Stimulated activated naive B cell treated with anti-CD40 and anti-IgM and Interleukin-4, amounts not matched to agents 10 μg/mL and 1 μg/mL and 100 μg/mL, for 72 hours (primary cell): ENCODE results near the gene ICA1.
"Not testable (repeated sequence)": the region's sequence is repeated elsewhere in the genome, so short reads cannot be mapped to it uniquely, and the experiment has no call there.

Source experiments
- ATAC-seq, 2 donors: fragments of 150-1000 bp; cut with Tn5 transposase; replicated peaks; 2 replicates each; pipeline ENCODE4 v1.10.0; 2021; ENCODE audit warnings: moderate library complexity in 1 of 2
- DNase-seq: peaks from one replicate; pipeline ENCODE4 v3.0.0; 2021
- H3K27ac Mint-ChIP-seq: one replicate; pipeline ENCODE4 v1.8.0; 2022; ENCODE audit warnings: mild to moderate bottlenecking, mixed read lengths
- H3K27me3 Mint-ChIP-seq, 2 donors: one replicate each; pipeline ENCODE4 v1.8.0; 2022; ENCODE audit warnings: mixed read lengths in 2 of 2
- H3K36me3 Mint-ChIP-seq, 2 donors: one replicate each; pipeline ENCODE4 v1.8.0; 2022; ENCODE audit warnings: mixed read lengths in 2 of 2, mild to moderate bottlenecking in 1 of 2
- H3K4me1 Mint-ChIP-seq, 2 donors: one replicate each; pipeline ENCODE4 v1.8.0; 2022; ENCODE audit warnings: mixed read lengths in 2 of 2, mild to moderate bottlenecking in 1 of 2
- H3K4me3 Mint-ChIP-seq, 2 donors: one replicate each; pipeline ENCODE4 v1.8.0; 2022; ENCODE audit warnings: mild to moderate bottlenecking in 2 of 2, mixed read lengths in 2 of 2, moderate library complexity in 1 of 2
- H3K9me3 Mint-ChIP-seq, 2 donors: one replicate each; pipeline ENCODE4 v1.8.0; 2022; ENCODE audit warnings: mixed read lengths in 2 of 2, mild to moderate bottlenecking in 1 of 2

Gene ICA1

DNA sequence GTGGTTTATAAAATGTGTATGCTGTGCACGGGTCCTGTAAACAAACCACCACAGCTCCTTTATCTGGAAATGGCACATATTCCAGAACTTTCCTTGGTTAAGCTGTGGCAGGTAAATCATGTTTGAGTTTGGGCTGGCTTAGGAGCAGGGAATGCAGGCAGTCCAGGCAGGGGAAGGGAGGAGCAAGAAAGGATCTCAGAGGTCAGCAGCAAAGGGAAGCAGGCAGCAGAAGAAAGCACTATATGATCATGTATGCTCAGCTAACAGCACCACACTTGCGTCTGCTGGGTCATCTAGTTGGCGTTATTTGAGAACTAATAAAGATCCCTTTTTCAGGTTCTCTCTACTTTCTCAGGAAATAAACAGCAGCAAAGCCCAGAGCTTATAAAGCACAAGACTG, 7.8 kb downstream of the ICA1 start:
- ATAC-seq (no peak), DNase-seq (no peak)
- no peak overlapping the region for H3K27ac Mint-ChIP-seq
- H3K9me3 Mint-ChIP-seq = no peaks in the 10 kb centered on the region
- H3K36me3 Mint-ChIP-seq = no peaks in the 10 kb centered on the region
- no peak overlapping the region for H3K4me3 Mint-ChIP-seq
- peaks cover 5 to 9% of the 10 kb centered on the region in 2 donors for H3K27me3 Mint-ChIP-seq
- H3K4me1 Mint-ChIP-seq = no peaks in the 10 kb centered on the region

DNA sequence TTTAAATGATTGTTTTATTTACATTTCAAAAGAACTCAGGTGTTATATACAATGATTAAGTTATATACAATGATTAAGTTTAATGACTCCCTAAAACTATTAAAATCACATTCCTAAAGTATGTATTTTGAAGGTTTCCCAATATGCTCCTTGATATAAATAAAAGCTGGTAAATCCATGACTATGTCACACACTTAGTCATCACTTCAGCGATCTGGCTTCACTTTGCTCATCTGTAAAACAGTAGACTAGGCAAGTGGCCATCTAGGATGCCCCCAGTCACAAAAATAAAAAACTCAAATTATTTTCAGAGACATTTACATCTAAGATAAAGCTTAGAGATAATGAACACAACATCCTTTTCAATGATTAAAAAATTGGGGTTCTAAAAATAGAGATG, 10.8 kb downstream of the ICA1 start:
- Mint-ChIP-seq H3K27ac (no peak overlapping the region), H3K4me3 (no peak overlapping the region), H3K36me3 (no peaks in the 10 kb centered on the region), H3K9me3 (no peaks in the 10 kb centered on the region), H3K27me3 (peaks cover 9 to 13% of the 10 kb centered on the region in 2 donors), H3K4me1 (no peaks in the 10 kb centered on the region)
- DNase-seq (no peak), ATAC-seq (no peak)

DNA sequence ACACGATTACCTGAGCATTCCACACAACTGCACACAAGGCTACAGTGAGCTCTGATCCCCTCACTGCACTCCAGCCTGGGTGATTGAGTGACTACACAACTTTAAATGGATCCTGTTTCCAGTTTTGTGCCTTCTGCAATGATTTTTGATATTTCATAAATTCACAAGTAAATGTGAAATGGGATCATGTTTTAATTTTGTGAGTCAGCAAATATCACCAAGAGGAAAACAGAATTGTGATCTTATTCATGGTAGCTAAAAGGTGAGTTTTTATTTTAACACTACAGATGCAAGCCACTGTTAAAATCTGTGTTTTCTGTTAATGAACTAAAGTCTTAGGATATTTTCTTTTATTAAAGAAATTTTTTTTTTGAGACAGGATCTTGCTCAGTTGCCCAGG, 11.4 kb downstream of the ICA1 start:
- Mint-ChIP-seq H3K27ac (no peak overlapping the region), H3K9me3 (no peaks in the 10 kb centered on the region), H3K36me3 (no peaks in the 10 kb centered on the region), H3K4me3 (no peak overlapping the region), H3K27me3 (peaks cover 9 to 13% of the 10 kb centered on the region in 2 donors), H3K4me1 (no peaks in the 10 kb centered on the region)
- ATAC-seq (no peak), DNase-seq (no peak)

DNA sequence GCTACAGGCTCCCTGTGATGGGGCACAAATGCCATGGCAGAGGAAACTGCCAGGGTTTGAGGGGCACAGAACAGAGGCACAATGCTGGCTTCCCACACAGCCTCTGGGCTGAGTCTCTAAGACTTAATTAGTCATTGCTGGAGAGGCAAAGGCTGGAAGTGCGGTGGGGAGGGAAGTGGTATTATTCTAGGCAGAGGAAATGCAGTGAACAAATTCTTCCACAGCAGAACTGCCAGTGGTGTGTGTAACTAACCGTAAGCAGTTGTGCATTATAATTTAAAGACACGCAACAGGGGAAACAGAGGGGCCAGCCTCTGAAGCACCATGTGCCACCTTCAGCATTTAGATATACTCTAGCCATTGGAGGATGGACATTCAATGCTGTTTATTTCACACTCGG, 12.8 kb downstream of the ICA1 start:
- H3K27me3 Mint-ChIP-seq = peaks cover 6 to 10% of the 10 kb centered on the region in 2 donors
- DNase-seq (no peak), ATAC-seq (no peak)

DNA sequence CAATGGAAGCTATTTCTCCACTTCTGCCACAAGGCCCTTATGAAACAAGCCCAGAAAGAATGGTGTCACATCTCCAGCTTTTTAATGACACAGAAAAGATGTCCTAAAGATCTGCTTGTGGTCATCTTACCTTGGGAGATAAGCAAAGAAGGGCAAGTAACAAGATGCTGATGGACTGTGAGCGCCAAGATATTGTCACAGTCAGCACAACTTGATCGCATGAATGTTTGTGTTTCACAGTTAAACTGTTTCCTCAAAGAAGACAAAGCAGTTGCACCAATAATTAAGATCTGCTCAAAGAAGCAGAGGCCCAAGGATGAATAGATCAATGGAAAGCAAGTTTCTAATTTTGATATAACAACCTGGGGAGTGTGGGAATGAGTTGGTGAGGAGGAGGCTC, 15.9 kb downstream of the ICA1 start:
- ATAC-seq (no peak), DNase-seq (no peak)
- H3K36me3 Mint-ChIP-seq = peaks cover 5 to 8% of the 10 kb centered on the region in 2 donors
- H3K27ac Mint-ChIP-seq = no peak overlapping the region
- H3K4me1 Mint-ChIP-seq = no peaks in the 10 kb centered on the region
- peaks cover 14 to 15% of the 10 kb centered on the region in 2 donors for H3K9me3 Mint-ChIP-seq
- H3K27me3 Mint-ChIP-seq = peaks cover 8 to 25% of the 10 kb centered on the region in 2 donors
- H3K4me3 Mint-ChIP-seq = no peak overlapping the region

More for the DNA sequence above, 12.8 kb downstream of the ICA1 start:
- Mint-ChIP-seq H3K4me1 (no peaks in the 10 kb centered on the region), H3K27ac (no peak overlapping the region), H3K4me3 (no peak overlapping the region), H3K36me3 (no peaks in the 10 kb centered on the region), H3K9me3 (peaks cover 3 to 4% of the 10 kb centered on the region in 2 donors)

DNA sequence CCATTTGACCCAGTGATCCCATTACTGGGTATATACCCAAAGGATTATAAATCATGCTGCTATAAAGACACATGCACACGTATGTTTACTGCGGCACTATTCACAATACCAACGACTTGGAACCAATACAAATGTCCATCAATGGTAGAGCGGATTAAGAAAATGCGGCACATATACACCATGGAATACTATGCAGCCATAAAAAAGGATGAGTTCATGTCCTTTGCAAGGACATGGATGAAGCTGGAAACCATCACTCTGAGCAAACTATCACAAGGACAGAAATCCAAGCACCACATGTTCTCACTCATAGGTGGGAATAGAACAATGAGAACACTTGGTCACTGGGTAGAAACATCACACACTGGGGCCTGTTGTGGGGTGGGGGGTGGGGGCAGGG, 16.9 kb downstream of the ICA1 start:
- not testable (repeated sequence) for H3K4me1 Mint-ChIP-seq, H3K4me3 Mint-ChIP-seq, H3K27ac Mint-ChIP-seq, DNase-seq, H3K36me3 Mint-ChIP-seq, ATAC-seq
- Mint-ChIP-seq H3K9me3 (peaks cover 14 to 15% of the 10 kb centered on the region in 2 donors), H3K27me3 (peaks cover 18 to 33% of the 10 kb centered on the region in 2 donors)

DNA sequence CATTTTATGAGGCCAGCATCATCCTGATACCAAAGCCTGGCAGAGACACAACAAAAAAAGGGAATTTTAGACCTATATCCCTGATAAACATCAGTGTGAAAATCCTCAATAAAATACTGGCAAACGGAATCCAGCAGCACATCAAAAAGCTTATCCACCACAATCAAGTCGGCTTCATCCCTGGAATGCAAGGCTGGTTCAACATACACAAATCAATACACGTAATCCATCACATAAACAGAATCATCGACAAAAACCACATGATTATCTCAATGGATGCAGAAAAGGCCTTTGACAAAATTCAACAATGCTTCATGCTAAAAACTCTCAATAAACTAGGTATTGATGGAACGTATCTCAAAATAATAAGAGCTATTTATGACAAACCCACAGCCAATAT, 18.9 kb downstream of the ICA1 start:
- not testable (repeated sequence) for H3K36me3 Mint-ChIP-seq, H3K27ac Mint-ChIP-seq, ATAC-seq, H3K4me1 Mint-ChIP-seq, H3K4me3 Mint-ChIP-seq, DNase-seq
- peaks cover 14 to 15% of the 10 kb centered on the region in 2 donors for H3K9me3 Mint-ChIP-seq
- H3K27me3 Mint-ChIP-seq = peaks cover 21 to 39% of the 10 kb centered on the region in 2 donors

DNA sequence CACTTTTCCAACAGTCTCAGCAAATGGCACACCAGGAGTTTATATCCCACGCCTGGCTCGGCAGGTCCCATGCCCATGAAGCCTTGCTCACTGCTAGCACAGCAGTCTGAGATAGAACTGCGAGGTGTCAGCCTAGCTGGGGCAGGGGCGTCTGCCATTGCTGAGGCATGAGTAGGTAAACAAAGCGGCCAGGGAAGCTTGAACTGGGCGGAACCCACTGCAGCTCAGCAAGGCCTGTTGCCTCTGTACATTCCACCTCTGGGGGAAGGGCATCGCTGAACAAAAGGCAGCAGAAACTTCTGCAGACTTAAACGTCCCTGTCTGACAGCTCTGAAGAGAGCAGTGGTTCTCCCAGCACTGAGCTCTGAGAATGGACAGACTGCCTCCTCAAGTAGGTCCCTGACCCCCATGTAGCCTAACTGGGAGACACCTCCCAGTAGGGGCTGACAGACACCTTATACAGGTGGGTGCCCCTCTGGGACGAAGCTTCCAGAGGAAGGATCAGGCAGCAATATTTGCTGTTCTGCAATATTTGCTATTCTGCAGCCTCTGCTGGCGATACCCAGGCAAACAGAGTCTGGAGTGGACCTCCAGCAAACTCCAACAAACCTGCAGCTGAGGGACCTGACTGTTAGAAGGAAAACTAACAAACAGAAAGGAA, 22.1 kb downstream of the ICA1 start:
- DNase-seq, H3K4me1 Mint-ChIP-seq, H3K36me3 Mint-ChIP-seq, H3K27ac Mint-ChIP-seq, ATAC-seq, H3K4me3 Mint-ChIP-seq: not testable (repeated sequence)
- Mint-ChIP-seq H3K27me3 (peaks cover 22 to 36% of the 10 kb centered on the region in 2 donors), H3K9me3 (peaks cover 14 to 15% of the 10 kb centered on the region in 2 donors)

DNA sequence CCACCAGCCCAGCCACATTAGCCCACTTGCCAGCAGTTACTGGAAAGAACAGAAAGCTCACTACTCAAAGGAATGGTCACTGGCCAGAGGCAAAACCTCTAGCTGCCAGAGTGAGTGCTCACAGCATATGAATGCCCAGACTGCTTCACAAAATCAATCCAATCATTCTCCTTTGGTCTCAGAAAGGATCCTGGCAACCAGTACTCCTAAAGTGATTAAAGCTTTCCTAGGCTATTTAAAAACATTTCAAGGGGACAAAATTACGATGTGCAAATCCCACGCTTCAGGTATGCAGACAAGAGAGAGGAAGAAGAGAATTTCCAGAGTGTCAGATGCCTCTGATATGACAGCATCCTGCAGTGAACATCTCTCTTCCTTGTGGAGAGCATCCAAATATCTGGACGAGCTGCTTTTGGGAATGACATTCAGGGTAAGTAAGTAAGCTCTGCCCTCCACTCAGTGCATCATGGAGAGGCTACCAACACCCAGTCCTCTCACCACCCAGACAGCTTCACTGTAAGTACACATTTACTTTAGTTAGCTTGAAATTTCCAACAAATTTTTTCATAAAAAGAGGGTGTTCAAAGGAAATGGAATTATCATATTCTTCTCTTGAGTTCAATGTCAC, 25.1 kb downstream of the ICA1 start:
- peaks cover 0 to under 1% of the 10 kb centered on the region in 2 donors for H3K36me3 Mint-ChIP-seq
- ATAC-seq = no peak
- no peaks in the 10 kb centered on the region for H3K4me1 Mint-ChIP-seq
- H3K27me3 Mint-ChIP-seq = peaks cover 19 to 26% of the 10 kb centered on the region in 2 donors
- H3K9me3 Mint-ChIP-seq = peaks cover 0 to 2% of the 10 kb centered on the region in 2 donors
- H3K27ac Mint-ChIP-seq = no peak overlapping the region
- H3K4me3 Mint-ChIP-seq = no peak overlapping the region
- no peak for DNase-seq

DNA sequence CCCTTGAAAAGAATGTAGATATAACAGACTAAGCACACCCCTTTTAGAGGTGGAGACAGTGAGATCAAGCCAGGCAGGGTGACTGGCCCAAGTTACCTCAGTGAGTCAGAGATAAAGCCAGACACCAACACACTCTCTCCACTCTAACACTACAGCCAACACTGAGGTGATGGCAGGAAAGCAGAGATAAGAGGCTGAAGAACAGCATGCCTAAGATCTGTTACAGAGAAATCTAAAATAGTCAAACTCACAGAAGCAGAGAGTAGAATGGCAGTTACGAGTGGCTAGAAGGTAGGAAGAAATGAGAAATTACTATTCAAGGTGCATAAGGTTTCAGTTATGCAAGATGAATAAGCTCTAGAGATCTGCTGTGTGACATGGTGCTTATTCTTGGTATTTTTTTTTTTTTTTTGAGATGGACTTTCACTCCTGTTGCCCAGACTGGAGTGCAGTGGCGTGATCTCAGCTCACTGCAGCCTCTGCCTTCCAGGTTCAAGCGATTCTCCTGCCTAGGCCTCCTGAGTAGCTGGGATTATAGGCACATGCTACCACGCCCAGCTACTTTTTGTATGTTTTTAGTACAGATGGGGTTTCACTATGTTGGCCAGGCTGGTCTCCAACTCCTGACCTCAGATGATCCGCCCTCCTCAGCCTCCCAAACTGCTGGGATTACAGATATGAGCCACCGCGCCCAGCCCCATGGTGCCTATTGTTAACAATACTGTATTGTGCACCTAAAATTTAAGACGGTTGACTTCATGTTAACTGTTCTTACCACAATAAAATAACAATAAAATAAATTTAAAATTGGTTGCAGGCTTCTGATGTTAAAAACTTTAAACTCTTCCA, 28.7 kb downstream of the ICA1 start:
- Mint-ChIP-seq H3K36me3 (no peaks in the 10 kb centered on the region), H3K9me3 (no peaks in the 10 kb centered on the region), H3K27ac (no peak overlapping the region), H3K4me1 (no peaks in the 10 kb centered on the region), H3K27me3 (peaks cover 0 to 2% of the 10 kb centered on the region in 2 donors), H3K4me3 (no peak overlapping the region)
- ATAC-seq (no peak), DNase-seq (no peak)

DNA sequence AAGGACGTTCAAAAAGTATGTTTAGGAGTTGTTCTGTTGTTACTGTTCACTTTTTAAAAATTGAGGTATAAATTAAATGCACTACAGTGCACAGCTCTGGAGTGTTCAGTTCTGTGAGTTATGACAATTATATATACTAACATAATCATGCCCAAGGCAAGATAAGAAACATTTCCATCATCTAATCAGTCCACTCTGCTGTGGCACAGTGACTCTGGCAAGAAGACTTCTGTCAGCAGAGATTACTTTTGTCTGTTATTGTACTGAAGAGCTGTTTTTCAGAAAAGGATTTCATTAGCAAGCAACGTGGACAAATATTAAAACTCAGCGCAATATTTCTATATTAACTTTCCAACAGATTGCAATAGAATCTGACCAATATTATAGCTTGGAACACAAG, 32.0 kb downstream of the ICA1 start:
- Mint-ChIP-seq H3K27ac (no peak overlapping the region), H3K9me3 (no peaks in the 10 kb centered on the region), H3K4me1 (no peaks in the 10 kb centered on the region), H3K4me3 (no peak overlapping the region), H3K27me3 (peaks cover 4 to 10% of the 10 kb centered on the region in 2 donors), H3K36me3 (no peaks in the 10 kb centered on the region)
- DNase-seq (no peak), ATAC-seq (no peak)

DNA sequence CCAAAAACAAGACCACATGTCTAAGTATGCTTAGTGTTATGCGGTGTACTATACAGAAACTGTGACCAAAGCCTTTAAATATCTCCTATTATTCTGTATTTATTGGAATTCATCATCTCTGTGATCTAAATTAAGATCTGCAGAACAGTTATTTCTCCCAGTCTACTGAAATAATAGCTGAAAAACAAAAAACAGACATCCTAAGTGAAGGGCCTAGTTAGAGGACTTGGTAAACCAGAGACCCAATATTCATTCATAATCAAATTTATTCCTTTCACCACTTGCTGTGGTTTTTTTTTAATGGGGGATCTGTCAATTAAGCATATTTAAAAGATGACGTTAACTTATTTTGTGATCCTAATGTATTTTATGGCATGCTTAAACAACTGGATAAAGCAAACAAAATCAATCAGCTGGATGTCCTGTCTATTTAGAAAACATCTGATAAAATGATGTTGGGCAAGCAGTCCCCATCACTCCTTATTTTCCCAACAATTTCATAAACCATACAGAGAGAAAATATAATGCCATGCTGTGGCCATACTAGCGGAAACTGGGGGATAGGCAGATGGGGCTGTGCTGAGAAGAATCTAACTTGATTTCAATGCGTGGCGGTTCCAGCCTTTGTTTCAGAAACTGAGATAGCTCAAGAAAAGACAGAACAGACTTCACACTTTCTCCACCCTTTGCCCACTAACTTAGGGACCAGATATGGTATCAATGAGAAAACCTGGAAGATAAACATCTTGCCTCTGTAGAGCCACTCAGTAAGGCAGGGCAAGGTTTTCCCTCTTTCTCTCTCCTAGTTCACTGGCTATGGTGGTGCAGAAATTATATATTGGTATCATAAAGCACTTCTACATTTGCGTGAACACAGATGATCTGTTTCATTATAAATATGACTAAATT, 32.9 kb downstream of the ICA1 start:
- H3K9me3 Mint-ChIP-seq = no peaks in the 10 kb centered on the region
- no peaks in the 10 kb centered on the region for H3K36me3 Mint-ChIP-seq
- peaks cover 4 to 10% of the 10 kb centered on the region in 2 donors for H3K27me3 Mint-ChIP-seq
- no peaks in the 10 kb centered on the region for H3K4me1 Mint-ChIP-seq
- H3K27ac Mint-ChIP-seq = no peak overlapping the region
- H3K4me3 Mint-ChIP-seq = no peak overlapping the region
- DNase-seq (no peak), ATAC-seq (no peak)

DNA sequence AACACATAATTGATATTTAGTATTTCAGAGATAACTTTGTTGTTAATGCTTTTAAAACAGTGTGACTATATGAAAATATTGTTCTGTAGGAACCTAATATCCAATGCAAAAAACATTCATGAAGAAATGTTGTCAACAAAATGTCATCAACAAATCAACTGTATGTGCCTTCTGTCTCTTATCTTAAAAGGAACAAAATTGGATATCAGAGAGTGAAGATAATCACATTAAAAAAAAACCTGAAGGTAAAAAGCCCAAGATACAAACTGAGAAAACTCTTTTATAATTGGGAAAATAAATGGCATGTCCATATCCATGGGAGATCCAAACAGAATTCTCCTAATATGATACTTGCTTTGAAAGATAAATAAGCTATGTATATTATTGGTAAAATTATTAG, 33.9 kb downstream of the ICA1 start:
- Mint-ChIP-seq H3K9me3 (no peaks in the 10 kb centered on the region), H3K27me3 (peaks cover 4 to 10% of the 10 kb centered on the region in 2 donors), H3K4me3 (no peak overlapping the region), H3K27ac (no peak overlapping the region), H3K36me3 (no peaks in the 10 kb centered on the region), H3K4me1 (no peaks in the 10 kb centered on the region)
- DNase-seq (no peak), ATAC-seq (no peak)

DNA sequence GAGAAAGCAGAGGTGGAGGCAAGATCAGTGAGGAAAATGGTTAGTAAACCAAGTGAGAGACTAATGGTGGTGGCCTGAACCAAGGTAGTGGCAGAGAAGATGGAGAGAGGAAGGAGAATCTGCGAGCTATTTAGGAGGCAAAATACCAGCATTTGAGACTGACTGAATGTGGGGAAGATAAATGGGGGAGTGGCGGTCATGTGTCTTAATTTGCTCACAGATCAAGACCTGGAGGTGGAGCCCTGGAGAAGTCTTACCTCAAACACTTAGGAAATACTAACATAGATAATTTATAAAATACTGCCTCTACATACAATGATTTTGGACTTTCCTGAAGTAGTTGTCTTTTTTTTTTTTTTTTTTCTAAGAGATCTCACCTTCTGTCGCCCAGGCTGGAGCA, 34.7 kb downstream of the ICA1 start:
- DNase-seq (no peak), ATAC-seq (no peak)
- no peaks in the 10 kb centered on the region for H3K36me3 Mint-ChIP-seq
- H3K4me1 Mint-ChIP-seq = no peaks in the 10 kb centered on the region
- H3K9me3 Mint-ChIP-seq = no peaks in the 10 kb centered on the region
- no peak overlapping the region for H3K27ac Mint-ChIP-seq
- no peak overlapping the region for H3K4me3 Mint-ChIP-seq
- peaks cover 4 to 10% of the 10 kb centered on the region in 2 donors for H3K27me3 Mint-ChIP-seq
